Stimulated activated effector memory CD8-positive, alpha-beta T cell treated with anti-CD3 and anti-CD28 coated beads, Interleukin-12 subunit alpha, Interleukin-12 subunit beta, amount 100 ng/mL, for 72 hours (primary cell): ENCODE measurements around the gene KIRREL1.
"Not testable (repeated sequence)": the region's sequence is repeated elsewhere in the genome, so short reads cannot be mapped to it uniquely, and the experiment has no call there.

ENCODE experiments used
- ATAC-seq: fragments of 150-1000 bp; cut with Tn5 transposase; 2 replicates; pipeline ENCODE4 v1.10.0; 2021
- DNase-seq, 2 donors: peaks; one replicate each; pipeline ENCODE4 v3.0.0; 2021 to 2022; ENCODE audit warnings: low spot score in 2 of 2
- H3K27ac Mint-ChIP-seq: one replicate; pipeline ENCODE4 v1.8.0; 2022; ENCODE audit warnings: mild to moderate bottlenecking, mixed read lengths
- H3K36me3 Mint-ChIP-seq: one replicate; pipeline ENCODE4 v1.8.0; 2022; ENCODE audit warnings: mild to moderate bottlenecking, mixed read lengths
- H3K4me1 Mint-ChIP-seq: one replicate; pipeline ENCODE4 v1.8.0; 2022; ENCODE audit warnings: mixed read lengths
- H3K4me3 Mint-ChIP-seq: one replicate; pipeline ENCODE4 v1.8.0; 2022; ENCODE audit warnings: mild to moderate bottlenecking, mixed read lengths
- H3K9me3 Mint-ChIP-seq: one replicate; pipeline ENCODE4 v1.8.0; 2022; ENCODE audit warnings: mixed read lengths

KIRREL1 gene

GRCh38 chr1:158107916-158108315, 114.5 kb downstream of the KIRREL1 start:
- Mint-ChIP-seq H3K36me3 (no peaks in the 10 kb centered on the region), H3K27ac (no peak overlapping the region), H3K4me1 (no peaks in the 10 kb centered on the region), H3K4me3 (no peak overlapping the region), H3K9me3 (no peaks in the 10 kb centered on the region)
- DNase-seq (no peak), ATAC-seq (no peak)

DNA sequence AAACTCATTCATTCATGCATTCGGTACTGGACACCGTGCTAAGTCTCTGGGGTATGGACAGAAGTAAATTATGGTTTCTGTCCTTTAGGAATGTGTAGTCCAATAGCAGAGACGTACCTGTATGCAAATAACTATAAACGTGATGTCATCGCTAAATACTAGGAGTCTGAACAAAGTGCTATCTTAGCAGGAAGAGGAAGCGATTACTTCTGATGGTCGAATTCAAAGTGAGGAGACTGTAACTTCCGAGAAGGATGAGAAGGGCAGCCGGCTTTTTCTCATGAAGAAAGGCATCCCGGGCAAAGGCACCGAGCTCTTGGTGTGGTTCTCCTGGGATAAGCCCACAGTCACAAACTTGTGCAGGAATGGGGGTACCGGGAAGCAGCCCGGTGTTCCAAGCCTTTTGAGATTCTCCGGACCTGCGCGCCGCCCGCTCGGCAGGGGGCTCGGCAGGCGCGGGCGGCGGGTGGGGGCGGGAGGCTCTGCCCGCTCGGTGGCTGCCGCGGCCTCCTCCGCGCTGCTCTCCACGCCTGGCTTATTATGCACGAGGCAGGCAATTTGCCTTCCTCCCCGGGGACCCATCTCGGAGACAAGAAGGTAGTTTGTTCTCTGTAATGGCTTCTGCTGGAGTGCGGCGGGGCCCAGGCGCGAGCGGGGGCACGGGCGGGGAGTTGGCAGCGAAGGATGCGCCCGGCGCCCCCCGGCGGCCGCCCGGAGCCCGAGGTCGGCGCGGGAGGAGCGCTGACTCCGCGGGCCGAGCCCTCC, 119.7 kb downstream of the KIRREL1 start:
- Mint-ChIP-seq H3K27ac (no peak overlapping the region), H3K4me1 (peaks cover 13% of the 10 kb centered on the region), H3K36me3 (no peaks in the 10 kb centered on the region), H3K4me3 (peak overlapping the region; percentile 60), H3K9me3 (no peaks in the 10 kb centered on the region)
- DNase-seq (peak in 1 of 2 donors; percentile 55), ATAC-seq (peak; percentile 61)

DNA sequence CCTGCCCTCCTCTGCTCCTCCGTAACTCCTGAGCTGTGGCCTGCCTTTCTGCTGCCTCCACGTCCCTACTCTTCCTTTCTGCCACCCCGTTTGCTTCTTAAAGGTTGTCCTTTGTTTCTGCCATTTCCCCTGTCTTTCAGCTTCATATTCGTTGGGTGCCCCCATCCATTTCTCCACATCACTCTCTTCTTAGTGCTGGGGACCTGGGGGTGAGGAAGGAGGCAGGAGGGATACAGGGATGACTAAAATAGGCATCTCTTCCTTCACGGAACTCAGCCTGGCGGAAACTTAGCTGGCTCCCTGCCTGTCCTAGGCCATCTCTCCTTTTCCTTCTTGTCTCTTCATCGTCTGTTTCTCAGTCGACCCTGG, 120.3 kb downstream of the KIRREL1 start:
- ATAC-seq (no peak), DNase-seq (no peak)
- Mint-ChIP-seq H3K27ac (no peak overlapping the region), H3K36me3 (no peaks in the 10 kb centered on the region), H3K4me1 (peaks cover 17% of the 10 kb centered on the region), H3K9me3 (no peaks in the 10 kb centered on the region), H3K4me3 (peak overlapping the region; percentile 60)

DNA sequence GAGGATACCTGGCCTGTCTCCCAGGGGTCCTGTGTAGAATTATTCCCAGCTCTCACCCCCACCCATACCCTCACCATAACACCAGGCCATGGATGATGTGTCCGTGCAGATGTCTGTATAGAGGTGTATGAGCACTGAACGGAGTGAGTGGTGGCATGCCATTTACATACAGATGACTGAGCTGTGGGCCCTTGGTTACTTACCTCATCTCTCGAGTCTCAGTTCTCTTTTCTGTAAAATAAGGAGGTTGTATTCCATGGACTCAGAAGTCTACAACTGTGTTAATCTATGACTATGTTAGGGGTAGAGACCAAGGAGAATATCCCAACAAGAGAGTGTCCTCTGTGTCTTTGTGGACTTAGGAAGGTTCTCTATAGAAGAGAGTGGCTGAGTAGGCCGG, 121.7 kb downstream of the KIRREL1 start:
- Mint-ChIP-seq H3K36me3 (no peaks in the 10 kb centered on the region), H3K27ac (no peak overlapping the region), H3K4me1 (peaks cover 17% of the 10 kb centered on the region), H3K4me3 (no peak overlapping the region), H3K9me3 (no peaks in the 10 kb centered on the region)
- DNase-seq (no peak), ATAC-seq (no peak)

- Mint-ChIP-seq H3K27ac (no peak overlapping the region), H3K4me3 (no peak overlapping the region), H3K9me3 (no peaks in the 10 kb centered on the region), H3K4me1 (peaks cover 17% of the 10 kb centered on the region), H3K36me3 (no peaks in the 10 kb centered on the region)
- ATAC-seq (no peak), DNase-seq (no peak)
Measured at GRCh38 chr1:158116311-158117167, 123.1 kb downstream of the KIRREL1 start.

GRCh38 chr1:158117854-158118704, 124.6 kb downstream of the KIRREL1 start:
- H3K4me3 Mint-ChIP-seq, result peak overlapping the region; percentile 46
- ATAC-seq (peak; percentile 66), DNase-seq (no peak)
- no peaks in the 10 kb centered on the region for H3K36me3 Mint-ChIP-seq
- peaks cover 17% of the 10 kb centered on the region for H3K4me1 Mint-ChIP-seq
- no peak overlapping the region for H3K27ac Mint-ChIP-seq
- no peaks in the 10 kb centered on the region for H3K9me3 Mint-ChIP-seq

DNA sequence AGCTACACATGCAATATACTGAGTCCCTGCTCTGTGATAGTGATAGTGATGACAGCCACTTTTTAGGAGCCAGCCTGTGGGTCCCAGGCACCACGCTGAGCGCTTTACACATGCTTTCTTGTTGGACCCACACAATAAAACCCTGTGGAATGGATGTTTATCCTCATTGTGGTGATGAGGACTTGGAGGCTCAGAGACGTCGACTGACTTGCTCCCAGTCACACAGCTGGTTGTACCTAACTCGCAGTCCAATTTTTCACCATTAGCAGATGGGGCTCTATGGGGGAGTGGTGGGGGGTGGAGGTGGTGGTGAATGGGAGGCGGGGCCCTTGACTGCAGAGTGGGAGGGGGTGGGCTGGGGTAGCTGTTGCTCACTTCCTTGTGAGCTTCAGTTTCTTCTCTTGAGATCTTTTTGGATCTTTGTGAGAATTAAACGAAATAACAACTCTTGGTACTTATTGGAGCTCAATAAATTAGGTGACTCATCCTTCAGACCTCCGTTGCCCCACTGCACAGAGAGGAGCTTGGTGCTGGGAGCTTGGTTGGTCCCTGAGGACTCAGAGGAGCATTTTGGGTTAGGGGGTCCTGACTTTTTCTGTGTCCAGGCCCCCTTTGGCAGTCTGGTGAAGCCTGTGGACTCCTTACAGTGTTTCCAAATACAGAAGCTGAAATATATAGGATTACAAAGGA, 125.4 kb downstream of the KIRREL1 start:
- Mint-ChIP-seq H3K27ac (no peak overlapping the region), H3K4me1 (peaks cover 12% of the 10 kb centered on the region), H3K9me3 (no peaks in the 10 kb centered on the region), H3K4me3 (peak overlapping the region; percentile 46), H3K36me3 (no peaks in the 10 kb centered on the region)
- ATAC-seq, result no peak
- no peak for DNase-seq

GRCh38 chr1:158119976-158120653, 126.7 kb downstream of the KIRREL1 start:
- no peaks in the 10 kb centered on the region for H3K36me3 Mint-ChIP-seq
- no peak for ATAC-seq
- no peak for DNase-seq
- peaks cover 10% of the 10 kb centered on the region for H3K4me1 Mint-ChIP-seq
- no peaks in the 10 kb centered on the region for H3K9me3 Mint-ChIP-seq
- no peak overlapping the region for H3K4me3 Mint-ChIP-seq
- H3K27ac Mint-ChIP-seq, result no peak overlapping the region

DNA sequence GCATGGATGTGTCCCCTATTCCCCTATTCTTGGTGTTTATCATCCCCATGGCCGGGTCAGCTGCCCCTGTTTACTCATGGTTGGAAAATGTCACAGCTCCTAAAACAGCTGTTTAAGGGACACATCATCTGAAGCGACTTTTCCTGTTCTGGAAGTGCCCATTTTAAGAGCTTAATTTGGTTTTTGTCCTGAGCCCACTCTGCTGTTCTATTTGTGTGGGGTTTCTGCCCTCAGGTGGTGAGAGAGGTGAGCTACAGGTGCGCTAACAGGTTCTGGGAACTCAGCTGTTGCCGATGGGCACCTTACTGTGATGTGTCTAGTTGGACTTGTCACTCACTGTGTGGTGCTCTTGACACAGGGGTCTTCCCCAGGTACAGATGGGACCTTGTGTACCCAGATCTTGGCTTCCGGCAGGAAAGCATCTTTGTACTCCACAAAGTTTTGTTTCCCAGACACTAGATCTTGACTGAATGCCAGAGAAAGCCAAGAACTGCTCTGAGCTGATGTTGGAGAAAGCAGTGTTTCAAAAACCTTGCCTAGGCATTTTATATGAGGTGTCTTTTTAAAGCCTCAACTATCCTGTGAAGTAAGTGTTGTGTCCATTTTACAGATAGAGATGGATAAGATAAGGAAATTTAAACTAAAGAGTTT, 128.3 kb downstream of the KIRREL1 start:
- peaks cover 6% of the 10 kb centered on the region for H3K36me3 Mint-ChIP-seq
- no peak for ATAC-seq
- no peak overlapping the region for H3K4me3 Mint-ChIP-seq
- H3K4me1 Mint-ChIP-seq, result peaks cover 10% of the 10 kb centered on the region
- H3K27ac Mint-ChIP-seq, result no peak overlapping the region
- no peaks in the 10 kb centered on the region for H3K9me3 Mint-ChIP-seq
- DNase-seq, result no peak

GRCh38 chr1:158122833-158123388, 129.5 kb downstream of the KIRREL1 start:
- Mint-ChIP-seq H3K4me1 (peaks cover 6% of the 10 kb centered on the region), H3K9me3 (no peaks in the 10 kb centered on the region), H3K27ac (no peak overlapping the region), H3K36me3 (peaks cover 6% of the 10 kb centered on the region), H3K4me3 (no peak overlapping the region)
- ATAC-seq, result no peak
- no peak for DNase-seq

DNA sequence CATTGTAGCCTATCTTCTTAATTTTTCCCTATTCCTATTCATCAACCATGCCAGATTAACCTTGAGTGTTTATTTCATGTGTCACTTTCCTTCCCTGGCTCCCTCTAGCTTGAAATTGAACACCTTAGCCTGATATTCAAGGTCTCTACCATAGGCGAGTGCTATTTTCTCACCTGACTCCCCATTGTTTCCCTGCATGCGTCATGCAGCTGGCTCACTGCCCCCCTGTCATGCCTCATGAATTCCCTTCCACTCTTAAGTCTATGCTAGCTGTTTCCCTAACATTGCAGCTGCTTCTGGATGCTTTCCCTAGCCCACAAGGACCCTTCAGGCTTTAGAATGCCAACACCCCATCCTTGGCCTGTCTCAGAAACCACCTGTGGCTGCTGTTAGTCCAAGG, 130.6 kb downstream of the KIRREL1 start:
- DNase-seq, result no peak
- no peak for ATAC-seq
- Mint-ChIP-seq H3K27ac (no peak overlapping the region), H3K36me3 (peaks cover 6% of the 10 kb centered on the region), H3K4me1 (no peaks in the 10 kb centered on the region), H3K4me3 (no peak overlapping the region), H3K9me3 (no peaks in the 10 kb centered on the region)

GRCh38 chr1:158124999-158125398, 131.6 kb downstream of the KIRREL1 start:
- peak; percentile 86 for ATAC-seq
- Mint-ChIP-seq H3K4me1 (no peaks in the 10 kb centered on the region), H3K27ac (no peak overlapping the region), H3K4me3 (no peak overlapping the region), H3K36me3 (peaks cover 6% of the 10 kb centered on the region), H3K9me3 (no peaks in the 10 kb centered on the region)
- peak; percentile 51 to 78 for DNase-seq

DNA sequence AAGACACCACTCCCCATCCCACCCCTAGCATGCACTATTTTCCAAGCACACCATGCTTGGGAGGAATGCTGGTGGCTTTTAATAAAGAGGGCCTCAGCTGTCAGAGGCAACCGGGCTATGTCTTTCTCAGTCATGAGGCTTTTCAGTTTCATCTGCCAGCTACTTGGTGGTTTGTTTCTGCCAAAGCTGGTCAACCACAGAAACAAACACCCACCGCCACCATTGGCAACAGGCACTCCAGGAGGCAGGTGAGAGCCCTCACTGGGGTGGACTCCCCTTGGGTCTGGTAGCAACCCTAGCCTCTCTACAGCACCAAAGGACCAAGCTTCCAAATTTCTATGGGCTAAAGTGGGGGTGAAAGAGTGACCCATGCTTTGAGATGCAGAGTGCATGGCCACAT, 133.0 kb downstream of the KIRREL1 start:
- DNase-seq, result no peak
- no peak overlapping the region for H3K27ac Mint-ChIP-seq
- H3K4me1 Mint-ChIP-seq, result no peaks in the 10 kb centered on the region
- peaks cover 6% of the 10 kb centered on the region for H3K36me3 Mint-ChIP-seq
- H3K4me3 Mint-ChIP-seq, result no peak overlapping the region
- peak; percentile 65 for ATAC-seq
- no peaks in the 10 kb centered on the region for H3K9me3 Mint-ChIP-seq

DNA sequence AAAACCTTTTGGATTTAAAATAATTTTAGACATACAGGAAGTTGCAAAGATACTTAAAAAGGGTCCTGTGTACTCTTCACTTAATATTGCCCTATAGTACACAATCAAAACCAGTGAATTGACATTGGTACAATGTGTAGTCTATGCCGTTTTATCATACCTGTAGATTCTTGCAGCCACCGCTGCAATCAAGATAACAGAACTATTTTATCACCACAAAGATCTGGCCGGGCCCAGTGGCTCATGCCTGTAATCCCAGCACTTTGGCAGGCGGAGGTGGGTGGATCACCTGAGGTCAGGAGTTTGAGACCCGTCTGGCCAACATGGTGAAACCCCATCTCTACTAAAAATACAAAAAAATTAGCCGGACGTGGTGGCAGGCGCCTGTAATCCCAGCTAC, 135.1 kb downstream of the KIRREL1 start:
- not testable (repeated sequence) for H3K27ac Mint-ChIP-seq, H3K4me3 Mint-ChIP-seq, H3K36me3 Mint-ChIP-seq, H3K9me3 Mint-ChIP-seq, ATAC-seq, DNase-seq, H3K4me1 Mint-ChIP-seq
